GM21723 (cell line): Measurements from ENCODE around the gene PPP1R14D.
A peak's percentile ranks its signal among the peaks of the same experiment; 100 is the strongest.

Experiments
- ATAC-seq: cut with Tn5 transposase; IDR thresholded peaks from one replicate; pipeline ENCODE4 v1.9.1; 2021; ENCODE audit warnings: mild to moderate bottlenecking, moderate library complexity; ENCODE audit not compliant: unreplicated experiment

PPP1R14D gene

DNA sequence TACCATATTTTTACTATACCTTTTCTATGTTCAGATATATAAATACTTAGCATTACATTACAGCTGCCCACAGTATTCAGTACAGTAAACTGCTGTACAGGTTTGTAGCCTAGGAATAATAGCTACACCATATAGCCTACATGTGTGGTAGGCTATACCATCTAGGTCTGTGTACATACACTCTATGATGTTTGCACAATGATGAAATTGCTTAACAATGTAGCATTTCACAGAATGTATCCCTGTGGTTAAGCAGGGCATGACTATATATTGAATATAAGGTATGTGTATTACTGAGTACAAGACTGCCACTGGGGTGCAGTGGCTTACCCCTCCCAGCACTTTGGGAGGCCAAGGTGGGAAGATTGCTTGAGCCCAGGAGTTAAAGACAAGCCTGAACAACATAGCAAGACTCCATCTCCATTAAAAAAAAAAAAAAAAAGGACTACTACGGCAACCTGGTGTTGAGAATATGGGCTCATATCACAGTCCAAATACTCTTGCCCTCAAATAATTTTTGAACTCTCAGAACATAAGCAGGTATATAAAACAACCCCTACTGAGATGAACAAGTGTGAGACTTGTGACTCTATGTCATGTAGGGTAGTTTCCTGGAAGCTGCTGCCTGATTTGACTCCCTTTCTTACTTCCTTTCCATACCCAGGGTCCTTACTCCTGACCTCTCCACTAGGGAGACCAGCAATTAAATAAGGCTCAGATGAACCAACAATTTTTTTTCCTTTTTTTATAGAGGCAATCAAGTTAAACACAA is 4.8 kb downstream of the PPP1R14D start:
- ATAC-seq: no peak

DNA sequence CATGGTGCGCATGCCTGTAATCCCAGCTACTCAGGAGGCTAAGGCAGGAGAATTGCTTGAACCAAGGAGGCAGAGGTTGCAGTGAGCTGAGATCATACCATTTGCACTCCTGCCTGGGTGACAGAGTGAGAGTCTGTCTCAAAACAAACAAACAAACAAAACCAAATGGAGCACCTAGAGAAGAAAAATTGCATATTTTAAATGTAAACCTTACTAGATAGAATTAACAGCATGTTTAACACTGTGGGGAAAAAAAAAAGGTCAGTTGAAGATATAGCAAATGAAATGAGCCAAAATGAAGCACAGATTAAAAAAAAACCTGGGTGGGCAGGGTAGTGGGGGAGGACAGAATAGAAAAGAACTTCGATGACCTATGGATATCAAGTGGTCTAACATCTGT is 7.3 kb downstream of the PPP1R14D start:
- no peak for ATAC-seq

DNA sequence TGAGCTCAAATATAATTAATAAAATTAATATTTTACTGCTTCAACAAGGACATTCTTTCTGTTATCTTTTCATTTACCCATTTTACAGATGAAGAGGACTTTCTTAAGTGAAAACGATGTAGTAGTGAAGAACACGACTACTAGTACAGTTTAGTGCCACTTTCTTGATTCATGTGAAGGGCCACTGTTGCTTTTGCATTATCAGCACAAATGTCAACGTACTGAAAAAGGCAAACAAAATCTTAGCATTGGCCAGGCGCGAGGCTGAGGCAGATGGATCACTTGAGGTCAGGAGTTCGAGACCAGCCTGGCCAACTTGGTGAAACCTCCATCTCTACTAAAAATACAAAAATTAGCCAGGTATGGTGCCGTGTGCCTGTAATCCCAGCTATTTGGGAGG is 9.5 kb downstream of the PPP1R14D start:
- no peak for ATAC-seq

DNA sequence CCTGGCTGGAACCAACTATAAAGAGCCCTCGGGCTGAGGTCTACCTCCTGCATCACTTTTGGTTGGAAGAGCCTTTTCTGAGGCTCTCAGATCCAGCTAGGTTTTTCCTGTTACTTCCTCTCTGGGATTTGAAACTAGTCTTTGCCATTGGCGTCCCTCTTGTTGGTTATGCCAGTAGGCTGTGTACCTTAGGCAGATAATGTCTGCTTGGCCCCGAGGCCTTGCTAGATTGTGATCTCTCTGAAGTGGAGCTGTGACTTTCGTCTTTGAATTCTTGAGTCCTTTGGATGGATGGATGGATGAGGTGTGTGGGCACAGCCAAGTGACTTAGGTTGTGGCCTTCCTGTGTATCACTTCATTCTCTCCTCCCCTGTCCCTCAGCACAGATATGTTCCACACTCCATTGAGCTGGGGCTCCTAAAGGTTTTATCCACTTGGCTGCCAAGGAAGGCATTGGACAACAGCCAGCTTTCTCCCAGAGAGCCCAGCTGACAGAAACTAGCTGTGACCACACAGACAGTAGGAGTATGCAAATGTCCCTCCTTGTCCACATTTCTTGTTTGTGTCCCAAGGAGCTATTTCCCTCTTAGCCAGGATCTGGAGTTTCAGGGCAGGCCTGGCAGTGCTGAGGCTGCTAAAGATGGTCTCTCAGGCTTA is 13.3 kb downstream of the PPP1R14D start:
- no peak for ATAC-seq

DNA sequence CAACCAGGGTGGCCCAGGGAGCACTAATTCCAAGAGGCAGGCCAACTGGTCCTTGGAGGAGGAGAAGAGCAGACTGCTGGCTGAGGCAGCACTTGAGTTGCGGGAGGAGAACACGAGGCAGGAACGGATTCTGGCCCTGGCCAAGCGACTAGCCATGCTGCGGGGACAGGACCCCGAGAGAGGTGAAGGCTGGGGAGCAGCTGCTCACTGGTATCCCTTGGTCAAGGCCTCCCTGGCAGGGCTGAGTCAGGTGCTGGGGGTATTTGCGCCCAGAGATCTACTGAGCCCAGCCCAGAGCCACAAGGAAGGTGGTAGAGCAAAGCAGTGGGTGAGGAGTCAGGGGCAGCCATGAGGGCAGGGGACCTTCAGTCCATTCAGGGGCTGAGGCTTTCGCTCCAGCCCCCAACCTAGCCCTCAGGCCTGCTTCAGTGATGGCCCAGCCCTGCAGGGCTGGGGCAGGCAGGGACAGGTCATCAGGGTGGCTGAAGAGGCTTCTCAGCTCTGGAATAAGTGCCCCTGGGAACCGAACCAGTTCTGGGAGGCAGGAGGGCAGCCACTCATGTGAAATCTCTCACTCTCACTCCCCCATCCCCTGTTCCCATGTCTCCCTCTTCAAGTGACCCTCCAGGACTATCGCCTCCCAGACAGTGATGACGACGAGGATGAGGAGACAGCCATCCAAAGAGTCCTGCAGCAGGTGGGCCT is 15.6 kb downstream of the PPP1R14D start:
- ATAC-seq: no peak

DNA sequence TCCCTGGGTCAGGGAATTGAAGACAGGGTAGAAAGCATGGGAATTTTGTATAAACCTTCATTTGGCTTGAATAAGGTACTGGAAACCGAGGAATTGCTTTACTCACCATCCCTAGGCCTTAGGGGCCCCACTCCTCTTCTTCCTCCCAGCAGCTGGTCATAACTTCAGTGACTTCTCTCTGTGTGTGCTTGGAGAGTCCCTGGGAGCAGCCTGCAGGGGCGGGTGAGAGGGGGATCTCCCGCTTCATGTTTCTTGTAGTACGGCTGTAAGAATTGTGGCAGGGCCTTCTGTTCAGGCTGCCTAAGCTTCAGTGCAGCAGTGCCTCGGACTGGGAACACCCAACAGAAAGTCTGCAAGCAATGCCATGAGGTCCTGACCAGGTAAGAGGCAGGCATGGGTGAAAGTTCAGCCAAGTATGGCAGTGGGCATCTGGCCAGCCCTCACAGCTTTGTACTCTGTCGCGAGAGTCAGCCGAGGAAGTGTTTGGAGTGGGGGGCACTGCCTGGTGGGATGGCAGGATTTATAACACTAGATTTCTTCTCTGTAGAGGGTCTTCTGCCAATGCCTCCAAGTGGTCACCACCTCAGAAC is 19.6 kb downstream of the PPP1R14D start:
- no peak for ATAC-seq

DNA sequence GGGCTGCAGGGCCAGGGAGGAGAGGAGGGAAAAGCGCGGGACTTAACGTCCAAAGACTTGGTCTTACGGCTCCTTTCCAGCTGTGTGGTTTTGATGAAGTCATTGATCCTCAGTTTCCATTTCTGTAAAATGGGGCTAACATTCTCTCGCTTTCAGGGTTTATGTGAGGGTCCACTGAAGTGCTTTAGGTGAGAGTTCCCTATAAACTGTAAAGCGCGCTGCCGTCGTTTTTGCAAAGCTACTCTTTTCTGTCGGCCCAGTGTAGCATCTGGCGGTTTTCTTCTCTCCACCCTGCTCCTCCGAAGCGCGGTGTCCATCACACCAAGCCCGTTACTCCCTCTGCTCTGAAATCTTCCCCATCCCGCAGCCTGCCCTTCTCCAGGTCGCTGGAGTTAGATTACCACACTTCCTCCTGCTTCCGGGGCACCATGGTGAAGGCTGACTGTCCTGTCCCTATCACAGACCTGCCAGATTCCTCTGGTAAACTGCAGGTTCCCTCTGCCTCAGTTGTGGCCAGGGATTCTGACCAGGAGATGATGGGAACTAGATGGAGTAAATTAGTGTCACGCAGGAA is 20.5 kb downstream of the PPP1R14D start:
- no peak for ATAC-seq

DNA sequence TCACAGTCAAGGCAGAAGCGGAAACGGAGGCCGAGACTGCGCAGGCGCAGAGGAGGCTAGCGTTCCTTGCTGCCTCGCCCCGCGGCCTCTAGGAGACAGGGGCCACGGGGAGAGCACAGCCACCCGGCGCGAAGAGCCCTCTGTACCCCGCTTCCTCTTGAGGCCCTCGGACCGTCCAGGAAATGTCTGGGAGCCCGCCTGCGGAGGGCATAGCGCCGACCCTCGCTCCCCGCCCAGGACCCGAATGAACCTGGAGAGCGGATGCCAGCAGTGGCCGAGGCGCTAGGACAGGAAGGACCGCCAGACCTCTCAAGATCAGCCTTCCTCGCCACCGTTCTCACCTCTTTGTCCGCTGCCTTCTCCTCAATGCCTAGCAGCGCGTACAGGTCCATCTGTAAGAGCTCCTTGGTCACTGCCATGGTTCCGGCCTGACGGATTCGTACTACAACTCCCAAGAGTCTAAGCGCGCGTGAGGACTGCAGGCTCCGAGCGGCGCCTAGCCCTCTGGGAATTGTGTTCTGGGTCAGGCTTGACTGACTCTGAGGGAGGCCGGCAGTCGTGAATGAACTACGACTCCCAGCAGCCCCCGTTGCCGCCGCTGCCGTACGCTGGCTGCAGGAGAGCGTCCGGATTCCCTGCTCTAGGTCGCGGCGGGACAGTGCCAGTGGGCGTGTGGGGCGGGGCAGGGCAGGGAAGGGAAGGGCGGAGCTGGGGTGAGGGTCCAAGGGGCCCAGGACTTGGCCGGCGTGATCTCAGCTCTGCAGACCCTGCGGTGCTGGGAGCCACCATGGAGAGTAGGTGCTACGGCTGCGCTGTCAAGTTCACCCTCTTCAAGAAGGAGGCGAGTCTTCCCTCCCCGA is 21.2 kb downstream of the PPP1R14D start, which contains the start of the genes DNAJC17 and ZFYVE19:
Gene DNAJC17 (minus strand): TSS at position 446 of the 860 bp plus-strand sequence. CDS start 27 bp downstream, at position 419.
Gene ZFYVE19 (plus strand): TSS at position 62 of the 860 bp plus-strand sequence. CDS start 501 bp downstream, at position 563.
- peak; percentile 93 for ATAC-seq

DNA sequence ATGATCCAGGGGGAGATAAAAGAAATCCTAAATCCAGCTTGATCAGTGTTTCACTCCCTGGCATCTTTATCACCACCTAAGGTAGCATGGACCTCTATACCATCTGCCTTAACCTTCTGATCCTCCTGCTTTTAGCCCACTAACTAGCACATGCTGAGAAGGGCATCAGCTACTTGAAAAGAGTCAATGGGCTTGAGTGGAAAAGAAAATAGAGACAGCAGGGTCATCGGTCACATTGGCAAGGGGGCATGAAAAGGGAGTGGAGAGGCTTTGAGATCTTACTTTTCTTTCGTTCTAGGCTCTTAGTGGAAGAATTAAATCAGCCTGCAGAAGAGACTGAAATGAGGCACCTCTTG is 21.9 kb downstream of the PPP1R14D start:
- ATAC-seq: no peak

DNA sequence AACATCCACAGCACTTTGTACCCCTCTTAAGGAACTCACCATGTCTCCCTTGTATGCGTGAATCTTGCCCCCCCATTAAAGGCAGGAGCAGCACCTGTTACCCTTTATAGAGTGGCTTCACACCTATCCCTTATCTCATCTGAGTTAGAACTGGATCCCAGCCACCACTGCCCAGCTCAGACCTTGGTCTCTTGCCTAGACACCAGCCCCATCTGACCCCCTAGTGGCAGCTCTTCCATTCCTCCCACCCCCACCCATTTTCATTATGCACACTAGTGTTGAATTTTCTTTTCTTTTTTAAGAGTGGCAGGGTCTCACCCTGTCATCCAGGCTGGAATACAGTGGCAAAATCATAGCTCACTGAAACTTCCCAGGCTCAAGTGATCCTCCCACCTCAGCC is 24.8 kb downstream of the PPP1R14D start:
- ATAC-seq: no peak

DNA sequence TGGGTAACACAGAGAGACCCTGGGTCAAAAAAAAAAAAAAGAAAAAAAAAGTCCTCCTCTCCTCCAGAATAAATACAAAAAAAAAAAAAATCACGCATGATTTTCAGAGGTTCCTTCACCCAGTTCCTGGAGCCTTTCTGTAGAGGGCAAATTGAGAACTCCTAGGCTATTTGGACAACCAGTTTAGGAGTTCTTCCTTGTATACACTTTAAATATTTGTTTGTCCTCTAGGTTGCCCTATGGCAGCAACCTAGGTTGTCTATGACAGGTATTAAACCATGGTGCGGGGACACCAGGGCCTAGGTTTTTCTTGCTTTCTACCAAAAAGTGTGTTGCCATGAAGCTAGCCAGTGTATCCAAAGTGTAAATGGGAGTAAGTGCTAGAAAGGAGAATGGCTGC is 25.4 kb downstream of the PPP1R14D start:
- no peak for ATAC-seq

DNA sequence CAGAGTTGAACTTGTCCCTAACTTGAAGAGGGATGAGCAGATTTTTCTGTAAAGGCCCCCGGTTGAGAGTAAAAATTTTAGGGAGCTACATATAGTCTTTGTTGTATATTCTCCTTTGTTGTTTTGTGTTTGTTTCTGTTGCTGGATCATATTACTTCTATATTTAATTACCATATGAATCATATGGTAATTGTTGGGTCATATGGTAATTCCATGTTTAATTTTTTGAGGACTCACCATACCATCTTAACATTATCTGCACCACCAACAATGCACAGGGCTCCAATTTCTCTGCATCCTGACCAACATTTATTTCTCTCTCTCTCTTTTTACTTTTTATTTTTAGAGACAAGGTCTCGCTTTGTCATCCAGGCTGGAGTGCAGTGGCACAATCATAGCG is 29.0 kb downstream of the PPP1R14D start:
- ATAC-seq: no peak

DNA sequence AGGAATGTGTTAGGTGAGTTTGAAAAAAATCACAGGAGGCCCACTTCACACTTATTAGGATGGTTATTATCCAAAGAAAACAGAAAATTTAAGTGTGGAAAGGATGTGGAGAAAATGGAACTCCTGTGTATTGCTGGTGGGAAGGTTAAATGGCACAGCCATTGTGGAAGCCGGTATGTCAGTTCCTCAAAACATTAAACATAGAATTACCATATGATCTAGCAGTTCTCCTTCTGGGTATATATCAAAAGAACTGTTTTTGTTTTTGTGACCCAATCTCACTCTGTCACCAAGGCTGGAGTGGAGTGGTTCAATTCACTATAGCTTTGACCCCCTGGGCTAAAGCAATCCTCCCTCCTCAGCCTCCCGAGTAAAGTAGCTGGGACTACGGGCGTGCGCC is 32.0 kb downstream of the PPP1R14D start:
- ATAC-seq: no peak

DNA sequence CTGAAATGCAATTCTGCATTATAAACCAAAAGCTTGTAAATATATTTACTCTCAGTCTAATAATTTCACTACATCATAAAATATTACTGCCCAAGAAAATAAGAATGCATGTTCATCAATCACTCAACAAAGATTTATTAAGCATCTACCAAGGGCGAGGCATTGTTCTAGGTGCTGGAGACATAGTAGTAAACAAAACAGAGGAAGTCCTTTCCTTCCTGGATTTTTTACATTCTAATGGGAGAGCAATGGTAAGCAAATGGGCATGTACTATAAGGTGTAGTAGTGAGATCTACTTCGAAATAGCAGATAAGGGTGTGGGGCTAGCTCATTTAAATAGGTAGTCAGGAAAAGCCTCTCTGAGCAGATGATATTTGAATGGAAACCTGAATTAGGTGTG is 32.5 kb downstream of the PPP1R14D start:
- ATAC-seq: no peak

DNA sequence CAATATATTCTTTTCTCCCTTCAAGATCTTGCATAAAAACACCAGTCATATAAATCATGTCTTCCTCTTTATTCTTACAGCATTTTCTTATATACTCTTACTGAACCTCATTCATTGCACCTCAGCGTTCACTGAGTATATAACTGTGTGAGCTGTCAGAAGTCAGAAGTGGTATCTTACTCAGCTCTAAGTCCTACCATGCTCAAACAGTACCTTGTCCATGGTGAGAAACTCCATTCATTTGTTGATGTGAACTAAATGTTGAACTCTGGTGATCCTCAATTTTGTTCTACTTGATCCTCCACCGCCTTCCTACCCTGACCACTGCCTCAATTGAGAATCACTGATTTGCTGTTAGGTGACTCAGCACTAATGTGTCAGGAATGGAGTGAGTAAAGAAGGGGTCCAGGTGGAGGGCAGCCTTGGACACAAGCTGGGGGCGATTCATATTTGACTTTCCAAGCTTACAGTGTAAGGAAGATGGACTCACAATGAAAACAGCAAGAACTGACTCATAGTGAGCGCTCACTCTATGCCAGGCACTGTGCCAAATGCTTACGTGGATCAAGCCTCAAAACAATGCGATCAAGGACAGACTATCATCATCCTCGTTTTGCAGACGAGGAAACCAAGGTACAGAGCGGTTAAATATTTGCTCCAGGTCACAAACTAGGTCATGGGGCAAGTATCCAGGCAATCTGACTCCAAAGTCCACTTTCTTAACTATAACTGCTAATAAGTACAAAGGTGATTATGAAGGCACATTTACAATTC is 35.1 kb downstream of the PPP1R14D start:
- ATAC-seq: no peak

DNA sequence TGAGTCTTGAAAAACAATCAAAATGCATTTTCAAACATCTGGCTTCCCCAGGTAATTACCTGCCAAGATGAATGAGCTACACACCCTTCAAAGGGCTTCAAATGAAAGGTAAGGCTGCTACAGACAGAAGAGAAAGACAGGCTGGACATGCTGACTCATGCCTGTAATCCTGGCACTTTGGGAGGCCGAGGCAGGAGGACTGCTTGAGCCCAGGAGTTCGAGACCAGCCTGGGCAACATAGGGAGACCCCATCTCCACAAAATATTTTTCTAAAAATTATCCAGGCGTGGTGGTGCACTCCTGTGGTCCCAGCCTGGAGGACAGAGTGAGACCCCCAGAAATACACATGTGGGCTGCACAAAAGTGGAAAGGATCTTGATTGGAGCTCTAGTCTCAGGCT is 36.1 kb downstream of the PPP1R14D start:
- no peak for ATAC-seq

DNA sequence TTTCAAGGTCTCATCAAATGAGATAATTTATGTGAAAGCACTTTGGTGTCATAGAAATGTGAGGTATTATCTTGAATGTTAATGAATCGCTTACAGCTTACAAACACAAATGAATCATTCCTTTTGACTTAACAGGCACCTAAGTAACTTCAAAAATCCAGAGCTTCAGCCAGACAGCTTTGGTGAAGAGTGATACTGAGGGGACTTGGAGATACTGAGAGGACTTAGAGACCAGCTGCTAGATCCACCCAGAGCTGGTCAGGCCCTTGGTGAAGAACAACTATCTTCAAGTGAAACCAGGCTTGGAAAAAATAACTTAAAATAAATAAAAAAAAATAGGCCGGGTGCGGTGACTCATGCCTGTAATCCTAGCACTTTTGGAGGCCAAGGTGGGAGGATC is 37.8 kb downstream of the PPP1R14D start:
- no peak for ATAC-seq

DNA sequence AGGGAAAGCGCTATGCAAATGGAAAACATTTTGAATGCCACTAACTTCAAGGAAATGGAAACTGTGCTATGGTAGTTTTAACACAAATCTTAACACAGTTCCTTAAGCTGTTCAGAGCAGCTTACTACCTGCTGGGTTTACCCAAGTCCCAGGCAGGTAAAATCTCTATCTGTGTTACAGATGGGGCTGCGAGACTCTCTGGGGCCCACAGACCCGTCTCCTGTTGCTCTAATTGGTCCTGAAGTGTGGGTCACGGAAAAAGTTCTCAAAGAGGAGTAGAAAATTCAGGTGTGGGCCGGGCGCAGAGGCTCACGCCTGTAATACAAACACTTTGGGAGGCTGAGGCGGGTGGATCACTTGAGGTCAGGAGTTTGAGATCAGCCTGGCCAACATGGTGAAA is 38.5 kb downstream of the PPP1R14D start:
- ATAC-seq: no peak

DNA sequence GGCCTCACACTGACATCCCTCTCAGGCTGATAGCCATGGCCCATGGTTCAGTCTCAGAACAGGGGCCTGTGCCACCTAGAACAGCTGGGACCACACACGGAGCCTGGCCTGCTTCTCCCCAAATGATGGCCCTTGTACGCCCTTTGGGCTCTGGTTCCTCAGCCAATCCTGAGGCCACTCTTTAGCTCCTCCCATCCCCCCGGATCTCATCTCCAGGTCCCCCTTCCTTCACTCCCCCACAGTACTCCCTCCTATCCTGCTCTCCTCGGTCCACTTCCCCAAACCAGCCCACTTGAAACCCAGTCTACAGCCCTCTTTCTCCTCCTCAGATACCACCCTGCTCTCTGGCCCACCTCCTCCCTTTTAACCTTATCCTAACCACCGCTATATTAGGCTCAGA is 39.4 kb downstream of the PPP1R14D start:
- ATAC-seq: no peak
